Heart left ventricle (tissue), 16 donors: ENCODE measurements around the gene NECTIN4. TPM values are rescaled to one million over a fixed set of nuclear protein-coding genes. Genes with fewer than 3 reads are reported as not detected.

Experiments
- ATAC-seq, 4 donors: fragments of 200-7000 bp; cut with Tn5 transposase; one replicate each; pipeline ENCODE4 v1.9.1; 2020 to 2022; ENCODE audit warnings: moderate library complexity in 4 of 4, mild to moderate bottlenecking in 3 of 4, moderate number of reproducible peaks in 1 of 4
- DNase-seq, 5 donors: peaks; one replicate each; pipeline ENCODE4 v3.0.0-alpha.2; 2020
- H3K27ac ChIP-seq, 12 donors: fragments of 200-600 bp; sonication (generic) in 4 of 12; one replicate each; pipeline versions ENCODE4 v1.5.0 to v1.8.0; 2016 to 2022; ENCODE audit warnings: mild to moderate bottlenecking in 2 of 12
- H3K27me3 ChIP-seq, 9 donors: fragments of 200-600 bp; sonication (generic) in 2 of 9; one replicate each; pipeline versions ENCODE4 v1.5.1 to v1.8.0; 2016 to 2022; ENCODE audit warnings: mild to moderate bottlenecking in 3 of 9
- H3K36me3 ChIP-seq, 9 donors: fragments of 200-600 bp; sonication (generic) in 2 of 9; one replicate each; pipeline versions ENCODE4 v1.5.0 to v1.8.0; 2018 to 2022; ENCODE audit warnings: mild to moderate bottlenecking in 2 of 9
- H3K4me1 ChIP-seq, 12 donors: fragments of 200-600 bp; sonication (generic) in 4 of 12; one replicate each; pipeline versions ENCODE4 v1.5.0 to v1.8.0; 2016 to 2022; ENCODE audit warnings: mild to moderate bottlenecking in 3 of 12
- H3K4me3 ChIP-seq, 12 donors: fragments of 200-600 bp; sonication (generic) in 4 of 12; one replicate each; pipeline versions ENCODE4 v1.5.0 to v1.8.0; 2017 to 2022; ENCODE audit warnings: mild to moderate bottlenecking in 9 of 12, moderate library complexity in 4 of 12
- H3K9me3 ChIP-seq, 12 donors: fragments of 200-600 bp; sonication (generic) in 4 of 12; one replicate each; pipeline versions ENCODE4 v1.5.0 to v1.8.0; 2016 to 2022; ENCODE audit warnings: mild to moderate bottlenecking in 1 of 12
- CTCF ChIP-seq, 12 donors: fragments of 200-600 bp; sonication (generic) in 4 of 12; IDR thresholded peaks; one replicate each; pipeline versions ENCODE4 v1.5.0 to v1.8.0; 2018 to 2022; ENCODE audit warnings: antibody characterized with exemption in 12 of 12, mild to moderate bottlenecking in 5 of 12
- POLR2A ChIP-seq, 2 donors: fragments of 450-650 bp; IDR thresholded peaks; one replicate each; pipeline ENCODE4 v1.6.1; 2017; ENCODE audit warnings: antibody characterized with exemption in 2 of 2, mild to moderate bottlenecking in 2 of 2, moderate library complexity in 2 of 2
- WGBS, 4 donors: extraction: QIAGEN DNeasy Blood & Tissue Kit in 2 of 4; methylation state at CpG; one replicate each; pipeline versions ENCODE4 v1.1.5 to v1.1.7; 2013 to 2018; 5-methylcytosine and 5-hydroxymethylcytosine counted together
- intact Hi-C, 10 donors: fragments of 100-400 bp; cut with DNase I; formaldehyde crosslinking; loops; one replicate each; pipeline versions ENCODE4 v1.11.1 to v1.14.2; 2022
- polyA plus RNA-seq, 2 donors: library from polyadenylated mRNA; stranded (reverse); fragments of 200-250 nt; gene quantifications; one replicate each; pipeline ENCODE4 v1.2.3, GENCODE V29; 2013
- total RNA-seq, 9 donors: library from RNA; depleted of rRNA in 2 of 9; stranded (reverse); fragments of >200 nt in 2 of 9; fragmentation: NEBNext Ultra II Directional in 3 of 9; extraction: Animal tissue kit (Norgen Biotek cat#: 25700) in 3 of 9; gene quantifications; one replicate each; pipeline versions ENCODE4 v1.1.0 to v1.2.4, GENCODE V29; 2016 to 2023
- donor health status: ischemic (EF 13 %, LVEDD 7.1; RV severe dilation, severe dysfunction).
- donor health status: healthy with polysubstance abuse.
- donor health status: DM: no; HTN: yes; CAD: no.
- donor health status: DM: no; HTN: no; CAD: no.
- donor health status: ischemic (EF 25% LVEDD 6.9; RV normal size, moderate dysfunction).
- donor health status: ischemic (EF 25% LVEDD 5.7; RV mildly dilated, moderate dysfunction).
- donor health status: healthy.
- donor health status: DM: yes; HTN: yes; CAD: no.
- donor health status: ischemic (EF 35%, LVEDD 5.7; RV mildly dilated, moderate dysfunction).
- donor health status: nonischemic (EF 11% LVEDD 7.7; RV severe dilation, severe dysfunction).
- donor health status: DM: yes; HTN: yes; CAD: no.
- donor health status: PGD.
- donor health status: ischemic (EF 29% LVEDD 5.4; RV normal size, mild dysfunction).
- donor health status: nonischemic (EF 23%, LVEDD 6.1; RV moderate dilation, normal function).

Gene NECTIN4
- total and polyA plus RNA-seq, 11 donors, result 0.03 to 0.53 (median 0.07) TPM; not detected in 8

GRCh38 chr1:161047436-161048420 is 41.6 kb downstream of the NECTIN4 start:
- H3K27ac ChIP-seq, result peak overlapping the region in 2 of 12 donors; percentile 87 to 97
- peaks cover 0 to 46% (median 15%) of the 10 kb centered on the region in 12 donors for H3K4me1 ChIP-seq

GRCh38 chr1:161046605-161047228 is 42.6 kb downstream of the NECTIN4 start:
- TF ChIP-seq POLR2A (IDR thresholded peaks at IDR 0.05), result no peak
- no peaks in the 10 kb centered on the region for H3K27me3 ChIP-seq
- 71 to 77% (median 73%) methylated on average over 2 of the region's 2 CpGs for WGBS, 4 donors
- intact Hi-C loops, result loop anchor here in 7 of 10 donors (1.0 to 10.0 kb wide), 6 partner anchors 49 to 88 kb away; partner anchors contain the start of genes DEDD (in 4 of the 7) and KLHDC9 (in 1 of the 7)
- peaks cover 0 to 46% (median 15%) of the 10 kb centered on the region in 12 donors for H3K4me1 ChIP-seq
- H3K4me3 ChIP-seq, result peak overlapping the region in 11 of 12 donors; percentile 69 to 99 (median 83)
- peaks cover 0 to 54% (median 16%) of the 10 kb centered on the region in 9 donors for H3K36me3 ChIP-seq
- DNase-seq (no peak), ATAC-seq (no peak)
- no peaks in the 10 kb centered on the region for H3K9me3 ChIP-seq
- peak overlapping the region; percentile 87 to 98 (median 96) for H3K27ac ChIP-seq

More at GRCh38 chr1:161047436-161048420, 41.6 kb downstream of the NECTIN4 start:
- Histone ChIP-seq H3K36me3 (peaks cover 0 to 51% (median 6%) of the 10 kb centered on the region in 9 donors), H3K9me3 (no peaks in the 10 kb centered on the region), H3K27me3 (no peaks in the 10 kb centered on the region), H3K4me3 (peak overlapping the region in 1 of 12 donors; percentile 83)
- TF ChIP-seq POLR2A (IDR thresholded peaks at IDR 0.05), result no peak
- no peak for TF ChIP-seq CTCF (IDR thresholded peaks at IDR 0.05)
- intact Hi-C loops, result loop anchor here in 5 of 10 donors (5.0 to 10.0 kb wide), 4 partner anchors 50 to 87 kb away; partner anchors contain the start of genes DEDD (in 3 of the 5) and KLHDC9 (in 1 of the 5)
- WGBS, 4 donors, result 96 to 98% (median 97%) methylated on average over 14 to 18 of the region's 18 CpGs
- no peak for DNase-seq
- ATAC-seq, result no peak

- WGBS, 4 donors, result 0 to 1% (median 0%) methylated on average over 25 to 29 of the region's 29 CpGs
- DNase-seq, result peak; percentile 93 to 96 (median 94)
- peak within 1 kb of the TSS; percentile 69 to 99 (median 82) for H3K4me3 ChIP-seq
- H3K36me3 ChIP-seq, result peaks cover 0 to 54% (median 23%) of the 10 kb centered on the region in 9 donors
- peak within 1 kb of the TSS; percentile 87 to 98 (median 96) for H3K27ac ChIP-seq
- intact Hi-C loops, result loop anchor here in 7 of 10 donors (1.0 to 10.0 kb wide), 9 partner anchors 25 to 89 kb away; partner anchors contain the start of genes DEDD (in 4 of the 7), F11R (in 2 of the 7), KLHDC9 (in 2 of the 7) and NIT1 (in 1 of the 7)
- H3K27me3 ChIP-seq, result no peaks in the 10 kb centered on the region
- H3K9me3 ChIP-seq, result no peaks in the 10 kb centered on the region
- TF ChIP-seq CTCF (IDR thresholded peaks at IDR 0.05) (peak in 1 of 12 donors; percentile 8), POLR2A (IDR thresholded peaks at IDR 0.05) (peak; percentile 18 to 67)
- peak; percentile 97 to 98 (median 98) for ATAC-seq
- H3K4me1 ChIP-seq, result peaks cover 0 to 46% (median 15%) of the 10 kb centered on the region in 12 donors
Measured at GRCh38 chr1:161045736-161046604, 43.4 kb downstream of the NECTIN4 start, which contains the start of gene USF1. USF1 (minus strand) TSS chr1:161045977; CDS start chr1:161043275, 2,702 bp downstream.
